Bronchial epithelial cell (primary cell): ENCODE measurements around the gene AHNAK. TPM values are rescaled to one million over a fixed set of nuclear protein-coding genes. Genes with fewer than 3 reads are reported as not detected.

Source experiments
- DNase-seq: peaks from one replicate; pipeline ENCODE4 v3.0.0-alpha.2; 2010; ENCODE audit warnings: low read depth
- FAIRE-seq: peaks from 2 replicates; lab custom pipeline; 2011; peaks lifted over from hg19 to GRCh38; lab: Jason Lieb, UNC
- H3K27me3 ChIP-seq: 2 replicates; pipeline ENCODE4 v1.5.1; 2011; ENCODE audit warnings: low read length; ENCODE audit not compliant: control insufficient read depth, insufficient read depth
- H3K36me3 ChIP-seq: 2 replicates; pipeline ENCODE4 v1.5.1; 2011; ENCODE audit warnings: low read length; ENCODE audit not compliant: control insufficient read depth, insufficient read depth
- H3K4me3 ChIP-seq: 2 replicates; pipeline ENCODE4 v1.5.1; 2011; ENCODE audit warnings: mild to moderate bottlenecking, low read depth, low read length, control low read depth
- total RNA-seq: library from RNA; depleted of rRNA; stranded (reverse); fragments of >200 nt; gene quantifications from 2 replicates; pipeline ENCODE4 v1.2.1, GENCODE V29; 2014
- TF ChIP-seq, protein P1 (sequence below): IDR thresholded peaks from 2 replicates; pipeline ENCODE4 v1.5.1; 2011; ENCODE audit warnings: mild to moderate bottlenecking, moderate library complexity, low read length, control low read depth, inconsistent platforms; ENCODE audit not compliant: insufficient read depth, severe bottlenecking

AHNAK gene
- total RNA-seq, 1 donor from 2014 or later: 354 TPM

DNA sequence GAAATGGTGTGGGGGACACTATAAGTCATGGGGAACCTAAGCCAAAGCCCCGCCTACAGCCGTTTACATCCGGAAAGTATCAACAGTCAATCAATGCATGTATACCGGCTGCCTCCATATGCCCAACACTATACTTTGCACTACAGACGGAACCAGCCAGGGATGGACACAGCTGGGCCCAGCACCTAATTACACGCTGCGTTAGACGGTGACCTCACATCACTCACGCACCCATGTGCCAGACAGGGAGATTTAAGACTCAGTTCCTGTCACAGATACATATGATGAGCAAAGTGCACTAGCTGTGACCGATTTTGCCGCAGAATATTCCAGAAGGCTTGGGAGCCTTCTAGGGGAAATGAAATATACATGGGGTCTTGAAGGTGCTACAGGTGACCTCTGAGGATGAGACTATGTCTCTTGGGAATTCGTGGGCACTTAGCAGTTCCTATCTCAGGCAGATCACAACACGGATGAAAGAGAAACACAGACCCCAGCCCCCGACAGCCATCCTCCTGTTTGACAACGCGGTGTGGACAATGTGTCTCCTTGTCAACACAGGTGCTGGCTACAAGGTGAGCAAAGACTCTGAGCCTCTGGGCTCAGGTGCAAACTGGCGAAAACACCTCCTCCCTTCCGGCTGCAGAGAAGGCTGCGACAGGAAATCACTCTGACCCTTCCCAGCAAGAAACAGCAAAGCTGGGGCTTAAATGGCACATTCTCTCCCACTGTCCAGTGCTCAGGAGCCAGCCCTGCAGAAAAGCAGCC lies 8.0 kb downstream of the AHNAK start:
- Histone ChIP-seq H3K27me3 (no peaks in the 10 kb centered on the region), H3K36me3 (peaks cover 40% of the 10 kb centered on the region), H3K4me3 (no peak overlapping the region)
- DNase-seq (no peak), FAIRE-seq (no peak)
- TF ChIP-seq, protein P1, sequence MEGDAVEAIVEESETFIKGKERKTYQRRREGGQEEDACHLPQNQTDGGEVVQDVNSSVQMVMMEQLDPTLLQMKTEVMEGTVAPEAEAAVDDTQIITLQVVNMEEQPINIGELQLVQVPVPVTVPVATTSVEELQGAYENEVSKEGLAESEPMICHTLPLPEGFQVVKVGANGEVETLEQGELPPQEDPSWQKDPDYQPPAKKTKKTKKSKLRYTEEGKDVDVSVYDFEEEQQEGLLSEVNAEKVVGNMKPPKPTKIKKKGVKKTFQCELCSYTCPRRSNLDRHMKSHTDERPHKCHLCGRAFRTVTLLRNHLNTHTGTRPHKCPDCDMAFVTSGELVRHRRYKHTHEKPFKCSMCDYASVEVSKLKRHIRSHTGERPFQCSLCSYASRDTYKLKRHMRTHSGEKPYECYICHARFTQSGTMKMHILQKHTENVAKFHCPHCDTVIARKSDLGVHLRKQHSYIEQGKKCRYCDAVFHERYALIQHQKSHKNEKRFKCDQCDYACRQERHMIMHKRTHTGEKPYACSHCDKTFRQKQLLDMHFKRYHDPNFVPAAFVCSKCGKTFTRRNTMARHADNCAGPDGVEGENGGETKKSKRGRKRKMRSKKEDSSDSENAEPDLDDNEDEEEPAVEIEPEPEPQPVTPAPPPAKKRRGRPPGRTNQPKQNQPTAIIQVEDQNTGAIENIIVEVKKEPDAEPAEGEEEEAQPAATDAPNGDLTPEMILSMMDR: no peak

DNA sequence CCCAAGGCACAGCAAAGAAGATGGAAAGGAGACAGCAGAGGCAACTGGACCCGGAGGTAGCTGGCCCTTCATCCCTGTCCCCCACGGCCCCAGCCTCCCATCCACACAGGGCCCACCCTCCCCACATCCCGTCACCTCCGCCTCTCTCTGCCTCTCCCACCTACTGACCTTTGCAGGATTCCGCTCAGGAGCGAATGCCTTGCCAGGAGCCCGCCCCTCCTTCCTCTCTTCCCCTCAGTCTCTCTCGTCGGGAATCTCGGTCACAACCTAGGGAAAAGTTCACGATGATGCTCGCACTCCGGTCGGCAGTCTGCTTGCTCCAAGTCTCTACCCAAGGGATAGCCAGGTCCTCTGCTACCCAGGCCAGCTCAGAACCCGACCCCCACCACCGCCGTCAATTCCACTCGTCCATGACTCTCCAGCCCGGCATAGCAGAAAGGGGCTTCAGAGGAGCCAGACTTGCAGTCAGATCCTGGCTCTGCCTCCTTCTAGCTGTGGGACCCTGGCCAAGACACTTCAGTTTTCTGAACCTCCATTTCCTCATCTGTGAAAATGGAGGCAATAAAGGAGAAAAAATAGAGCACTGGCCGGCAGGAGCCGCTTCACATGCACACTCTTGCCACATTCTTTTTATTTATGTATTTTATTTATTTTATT lies 10.2 kb downstream of the AHNAK start:
- peaks cover 47% of the 10 kb centered on the region for H3K36me3 ChIP-seq
- no peak for FAIRE-seq
- H3K4me3 ChIP-seq: no peak overlapping the region
- TF ChIP-seq, protein P1: no peak
- no peaks in the 10 kb centered on the region for H3K27me3 ChIP-seq
- no peak for DNase-seq

DNA sequence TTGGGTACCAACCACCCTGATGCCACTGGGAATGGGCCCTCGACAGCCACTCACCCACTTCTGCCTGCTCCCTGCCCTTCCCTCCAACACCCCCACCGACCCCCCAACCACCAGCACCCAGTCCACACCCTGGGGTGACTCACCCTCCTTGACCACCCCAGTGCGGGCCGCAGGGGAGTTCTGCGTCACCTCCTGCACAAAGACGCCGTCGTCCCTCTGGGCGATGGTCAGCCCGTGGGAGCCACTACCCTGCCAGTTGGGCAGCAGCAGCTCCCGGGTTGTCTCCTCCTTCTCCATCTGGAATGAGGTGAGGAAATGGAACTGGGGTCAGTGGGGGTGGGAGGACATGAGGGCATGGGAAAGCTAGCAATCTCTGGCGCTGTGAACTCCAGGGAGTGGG lies 10.8 kb downstream of the AHNAK start:
- no peak for FAIRE-seq
- peaks cover 52% of the 10 kb centered on the region for H3K36me3 ChIP-seq
- TF ChIP-seq, protein P1: no peak

DNA sequence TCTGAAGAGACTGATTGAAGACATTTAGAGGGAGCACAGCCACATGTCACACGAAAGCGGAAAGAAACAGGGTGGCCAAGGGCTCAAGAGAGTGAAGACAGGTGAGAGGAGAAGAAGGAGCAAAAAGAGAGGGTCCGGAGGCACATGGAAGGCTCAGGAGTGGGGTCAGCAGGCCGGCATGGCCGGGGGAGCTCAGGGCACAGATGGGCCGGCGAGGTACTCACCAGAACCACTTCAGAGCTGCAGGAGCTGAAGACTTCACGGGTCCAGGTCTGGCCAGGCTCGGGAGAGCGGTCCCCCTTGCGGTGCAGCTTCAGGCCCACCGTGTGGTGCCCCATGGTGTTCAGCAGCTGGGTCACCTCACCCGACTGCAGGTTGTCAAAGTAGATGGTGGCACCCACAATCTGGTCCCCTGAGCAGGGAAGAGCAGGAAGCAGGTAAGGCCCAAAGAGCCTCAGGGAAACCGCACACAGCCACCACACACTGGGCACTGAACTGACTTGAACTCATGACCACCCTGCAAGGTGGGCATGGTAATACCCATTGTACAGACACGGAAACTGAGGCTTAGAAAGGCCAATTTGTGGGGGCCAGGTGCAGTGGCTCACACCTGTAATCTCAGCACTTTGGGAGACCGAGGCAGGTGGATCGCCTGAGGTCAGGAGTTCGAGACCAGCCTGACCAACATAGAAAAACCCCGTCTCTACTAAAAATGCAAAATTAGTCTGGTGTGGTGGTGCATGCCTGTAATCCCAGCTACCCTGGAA lies 11.6 kb downstream of the AHNAK start:
- H3K36me3 ChIP-seq: peaks cover 56% of the 10 kb centered on the region

More for the DNA sequence above, 10.8 kb downstream of the AHNAK start:
- DNase-seq: no peak
- no peak overlapping the region for H3K4me3 ChIP-seq
- no peaks in the 10 kb centered on the region for H3K27me3 ChIP-seq

DNA sequence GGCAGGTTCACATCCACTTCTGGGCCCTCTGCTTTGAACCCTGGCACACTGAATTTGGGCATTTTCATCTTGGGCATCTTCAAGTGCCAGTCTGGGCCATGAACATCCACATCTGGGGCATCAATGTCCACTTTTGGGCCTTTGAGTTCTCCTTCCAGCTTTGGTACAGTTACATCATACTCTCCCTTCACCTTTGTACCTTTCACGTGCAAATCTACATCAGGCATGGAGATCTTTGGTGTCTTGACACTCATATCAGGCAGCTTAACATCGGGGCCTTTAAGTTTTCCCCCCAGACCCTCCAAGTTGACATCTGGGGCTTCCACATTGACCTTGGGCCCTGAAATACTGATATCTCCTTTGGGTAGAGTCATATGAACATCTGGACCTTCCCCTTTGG lies 14.5 kb downstream of the AHNAK start:
- Histone ChIP-seq H3K27me3 (no peaks in the 10 kb centered on the region), H3K36me3 (peaks cover 54% of the 10 kb centered on the region), H3K4me3 (no peak overlapping the region)
- FAIRE-seq (no peak), DNase-seq (no peak)
- TF ChIP-seq, protein P1: no peak

More for the DNA sequence above, 11.6 kb downstream of the AHNAK start:
- Histone ChIP-seq H3K27me3 (no peaks in the 10 kb centered on the region), H3K4me3 (no peak overlapping the region)
- FAIRE-seq (no peak), DNase-seq (no peak)
- TF ChIP-seq, protein P1: no peak
